Measurements from ENCODE around the gene BSDC1. TPM values are rescaled to one million over a fixed set of nuclear protein-coding genes. Genes with fewer than 3 reads are reported as not detected.

BSDC1 gene
- polyA plus RNA-seq, 1 donor, result 57.2 TPM

- Histone ChIP-seq H3K4me3 (ENCODE audit: low read length) (no peak overlapping the region), H3K27me3 (ENCODE audit: control insufficient read depth, insufficient read depth, low read length) (no peaks in the 10 kb centered on the region), H3K36me3 (ENCODE audit: control insufficient read depth, insufficient read depth, low read length) (peaks cover 4% of the 10 kb centered on the region), H3K27ac (ENCODE audit: low read length) (no peak overlapping the region), H3K9me3 (ENCODE audit: control insufficient read depth, low read depth, low read length) (peaks cover 9% of the 10 kb centered on the region), H3K4me1 (ENCODE audit: control insufficient read depth, insufficient read depth, low read length) (peaks cover 32% of the 10 kb centered on the region)
- whole genome bisulfite sequencing (ENCODE audit: insufficient coverage, low lambda C conversion rate), result no CpG with 5 or more reads among the region's 8 CpGs
- no peak for DNase-seq
Observed at GRCh38 chr1:32349211-32349708, 45.0 kb downstream of the BSDC1 start.

GRCh38 chr1:32346532-32347157 lies 47.6 kb downstream of the BSDC1 start:
- Histone ChIP-seq H3K36me3 (ENCODE audit: control insufficient read depth, insufficient read depth, low read length) (no peaks in the 10 kb centered on the region), H3K4me1 (ENCODE audit: control insufficient read depth, insufficient read depth, low read length) (peaks cover 17% of the 10 kb centered on the region), H3K27me3 (ENCODE audit: control insufficient read depth, insufficient read depth, low read length) (no peaks in the 10 kb centered on the region), H3K4me3 (ENCODE audit: low read length) (no peak overlapping the region), H3K27ac (ENCODE audit: low read length) (no peak overlapping the region), H3K9me3 (ENCODE audit: control insufficient read depth, low read depth, low read length) (peaks cover 9% of the 10 kb centered on the region)
- DNase-seq, result no peak
- WGBS (ENCODE audit: insufficient coverage, low lambda C conversion rate), result 93% methylated on average over 3 of the region's 9 CpGs

GRCh38 chr1:32345289-32345827 lies 48.9 kb downstream of the BSDC1 start:
- WGBS (ENCODE audit: insufficient coverage, low lambda C conversion rate), result 40% methylated on average over 2 of the region's 8 CpGs
- H3K27me3 ChIP-seq (ENCODE audit: control insufficient read depth, insufficient read depth, low read length), result no peaks in the 10 kb centered on the region
- no peak overlapping the region for H3K27ac ChIP-seq (ENCODE audit: low read length)
- peak in 1 of 2 donors; percentile 62 for DNase-seq
- peaks cover 3% of the 10 kb centered on the region for H3K9me3 ChIP-seq (ENCODE audit: control insufficient read depth, low read depth, low read length)
- no peak overlapping the region for H3K4me3 ChIP-seq (ENCODE audit: low read length)
- H3K4me1 ChIP-seq (ENCODE audit: control insufficient read depth, insufficient read depth, low read length), result peaks cover 17% of the 10 kb centered on the region
- no peaks in the 10 kb centered on the region for H3K36me3 ChIP-seq (ENCODE audit: control insufficient read depth, insufficient read depth, low read length)

GRCh38 chr1:32342704-32343103 lies 51.5 kb downstream of the BSDC1 start:
- no peak for DNase-seq
- Histone ChIP-seq H3K9me3 (ENCODE audit: control insufficient read depth, low read depth, low read length) (no peaks in the 10 kb centered on the region), H3K27me3 (ENCODE audit: control insufficient read depth, insufficient read depth, low read length) (no peaks in the 10 kb centered on the region), H3K36me3 (ENCODE audit: control insufficient read depth, insufficient read depth, low read length) (no peaks in the 10 kb centered on the region), H3K4me3 (ENCODE audit: low read length) (no peak overlapping the region), H3K4me1 (ENCODE audit: control insufficient read depth, insufficient read depth, low read length) (peaks cover 30% of the 10 kb centered on the region), H3K27ac (ENCODE audit: low read length) (no peak overlapping the region)
- WGBS (ENCODE audit: insufficient coverage, low lambda C conversion rate), result no CpG with 5 or more reads among the region's 10 CpGs

GRCh38 chr1:32341971-32342370 lies 52.3 kb downstream of the BSDC1 start:
- Histone ChIP-seq H3K4me3 (ENCODE audit: low read length) (no peak overlapping the region), H3K9me3 (ENCODE audit: control insufficient read depth, low read depth, low read length) (no peaks in the 10 kb centered on the region), H3K36me3 (ENCODE audit: control insufficient read depth, insufficient read depth, low read length) (no peaks in the 10 kb centered on the region), H3K27me3 (ENCODE audit: control insufficient read depth, insufficient read depth, low read length) (no peaks in the 10 kb centered on the region), H3K4me1 (ENCODE audit: control insufficient read depth, insufficient read depth, low read length) (peaks cover 31% of the 10 kb centered on the region), H3K27ac (ENCODE audit: low read length) (no peak overlapping the region)
- DNase-seq, result no peak
- no CpG with 5 or more reads among the region's 5 CpGs for WGBS (ENCODE audit: insufficient coverage, low lambda C conversion rate)

- no peaks in the 10 kb centered on the region for H3K9me3 ChIP-seq (ENCODE audit: control insufficient read depth, low read depth, low read length)
- H3K4me3 ChIP-seq (ENCODE audit: low read length), result no peak overlapping the region
- no peak overlapping the region for H3K27ac ChIP-seq (ENCODE audit: low read length)
- DNase-seq, result no peak
- WGBS (ENCODE audit: insufficient coverage, low lambda C conversion rate), result no CpG with 5 or more reads among the region's 11 CpGs
- H3K4me1 ChIP-seq (ENCODE audit: control insufficient read depth, insufficient read depth, low read length), result peaks cover 34% of the 10 kb centered on the region
- no peaks in the 10 kb centered on the region for H3K36me3 ChIP-seq (ENCODE audit: control insufficient read depth, insufficient read depth, low read length)
- H3K27me3 ChIP-seq (ENCODE audit: control insufficient read depth, insufficient read depth, low read length), result no peaks in the 10 kb centered on the region
Observed at GRCh38 chr1:32341186-32341757, 53.0 kb downstream of the BSDC1 start.

- Histone ChIP-seq H3K27ac (ENCODE audit: low read length) (no peak overlapping the region), H3K4me1 (ENCODE audit: control insufficient read depth, insufficient read depth, low read length) (peaks cover 26% of the 10 kb centered on the region), H3K9me3 (ENCODE audit: control insufficient read depth, low read depth, low read length) (no peaks in the 10 kb centered on the region), H3K36me3 (ENCODE audit: control insufficient read depth, insufficient read depth, low read length) (peaks cover 1% of the 10 kb centered on the region), H3K27me3 (ENCODE audit: control insufficient read depth, insufficient read depth, low read length) (no peaks in the 10 kb centered on the region), H3K4me3 (ENCODE audit: low read length) (no peak overlapping the region)
- WGBS (ENCODE audit: insufficient coverage, low lambda C conversion rate), result no CpG with 5 or more reads among the region's 5 CpGs
- no peak for DNase-seq
Observed at GRCh38 chr1:32339363-32339978, 54.8 kb downstream of the BSDC1 start.

GRCh38 chr1:32338637-32339145 lies 55.5 kb downstream of the BSDC1 start:
- H3K36me3 ChIP-seq (ENCODE audit: control insufficient read depth, insufficient read depth, low read length), result peaks cover 9% of the 10 kb centered on the region
- peaks cover 34% of the 10 kb centered on the region for H3K4me1 ChIP-seq (ENCODE audit: control insufficient read depth, insufficient read depth, low read length)
- DNase-seq, result no peak
- H3K4me3 ChIP-seq (ENCODE audit: low read length), result no peak overlapping the region
- no peaks in the 10 kb centered on the region for H3K9me3 ChIP-seq (ENCODE audit: control insufficient read depth, low read depth, low read length)
- no CpG with 5 or more reads among the region's 14 CpGs for WGBS (ENCODE audit: insufficient coverage, low lambda C conversion rate)
- H3K27ac ChIP-seq (ENCODE audit: low read length), result peak overlapping the region; percentile 17
- no peaks in the 10 kb centered on the region for H3K27me3 ChIP-seq (ENCODE audit: control insufficient read depth, insufficient read depth, low read length)

GRCh38 chr1:32337855-32338636 lies 56.2 kb downstream of the BSDC1 start:
- whole genome bisulfite sequencing (ENCODE audit: insufficient coverage, low lambda C conversion rate), result no CpG with 5 or more reads among the region's 16 CpGs
- peak in 1 of 2 donors; percentile 69 for DNase-seq
- H3K4me1 ChIP-seq (ENCODE audit: control insufficient read depth, insufficient read depth, low read length), result peaks cover 37% of the 10 kb centered on the region

More at GRCh38 chr1:32337855-32338636, 56.2 kb downstream of the BSDC1 start:
- Histone ChIP-seq H3K4me3 (ENCODE audit: low read length) (no peak overlapping the region), H3K9me3 (ENCODE audit: control insufficient read depth, low read depth, low read length) (no peaks in the 10 kb centered on the region), H3K27me3 (ENCODE audit: control insufficient read depth, insufficient read depth, low read length) (no peaks in the 10 kb centered on the region), H3K27ac (ENCODE audit: low read length) (peak overlapping the region; percentile 17), H3K36me3 (ENCODE audit: control insufficient read depth, insufficient read depth, low read length) (peaks cover 15% of the 10 kb centered on the region)

Measured in large intestine (tissue), 3 donors.